IPS-NIHi11 (cell line): ENCODE results near the gene OR52A1.

Experiments used
- DNase-seq: peaks from one replicate; pipeline ENCODE4 v3.0.0; 2012; ENCODE audit warnings: mixed read lengths, low spot score

Gene OR52A1

GRCh38 chr11:5131584-5132335 is 22.8 kb downstream of the OR52A1 start:
- DNase-seq: no peak

- no peak for DNase-seq
Measured at GRCh38 chr11:5129457-5129877, 25.1 kb downstream of the OR52A1 start.

DNA sequence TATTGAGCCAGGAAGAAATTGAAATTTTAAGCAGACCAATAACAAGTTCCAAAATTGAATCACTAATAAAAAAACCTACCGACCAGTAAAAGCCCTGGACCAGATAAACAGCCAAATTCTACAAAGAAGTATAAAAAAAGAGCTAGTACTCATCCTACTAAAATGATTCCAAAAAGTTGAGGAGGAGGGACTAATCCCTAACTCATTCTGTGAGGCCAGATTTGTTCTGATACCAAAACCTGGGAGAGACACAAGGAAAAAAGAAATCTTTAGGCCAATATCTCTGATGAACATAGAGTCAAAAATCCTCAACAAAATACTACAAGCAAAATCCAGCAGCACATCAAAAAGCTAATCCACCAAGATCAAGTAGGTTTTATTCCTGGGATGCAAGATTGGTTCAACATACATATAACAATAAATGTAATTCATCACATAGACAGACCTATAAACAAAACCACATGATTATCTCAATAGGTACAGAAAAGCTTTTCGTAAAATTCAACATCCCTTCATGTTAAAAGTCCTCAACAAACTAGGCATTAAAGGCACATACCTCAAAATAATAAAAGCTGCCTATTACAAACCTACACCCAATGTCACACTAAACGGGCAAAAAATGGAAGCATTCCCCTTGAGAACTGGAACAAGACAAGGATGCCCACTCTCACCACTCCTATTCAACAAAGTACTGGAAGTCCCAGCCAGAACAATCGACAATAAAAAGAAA is 29.5 kb downstream of the OR52A1 start:
- DNase-seq: no peak

DNA sequence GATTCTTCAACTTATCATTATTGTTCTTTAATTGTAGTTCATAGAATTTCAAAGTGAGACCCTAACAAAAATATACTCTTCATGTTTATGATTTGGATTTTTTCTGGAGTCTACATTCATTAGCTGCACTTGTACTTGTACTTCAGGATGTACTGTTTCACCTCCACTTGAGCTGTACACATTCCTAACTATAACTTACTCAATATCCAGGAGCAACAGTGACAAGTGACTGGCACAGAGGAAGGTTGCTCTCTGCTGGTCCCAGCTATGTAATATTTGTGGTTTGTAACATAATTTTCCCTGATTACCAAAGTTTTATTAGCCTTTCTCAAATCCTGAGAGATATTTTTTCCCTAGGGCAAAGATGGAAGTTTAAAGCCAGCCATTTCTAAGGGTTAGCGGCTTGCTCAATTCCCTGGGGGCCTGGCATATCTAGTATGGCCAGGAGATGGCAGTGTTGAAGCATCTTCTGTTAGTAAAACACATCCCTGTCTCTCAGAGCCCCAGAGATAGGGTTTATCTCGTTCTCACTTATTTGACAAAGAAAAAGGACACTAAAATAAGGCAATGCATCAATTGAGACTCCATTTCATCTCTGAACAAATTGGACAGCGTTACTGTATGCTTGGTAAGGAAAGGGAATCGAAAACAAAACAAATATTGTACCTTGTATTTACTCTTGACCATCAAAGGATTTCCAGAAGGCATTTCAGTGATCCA is 30.6 kb downstream of the OR52A1 start:
- DNase-seq: peak; percentile 58

GRCh38 chr11:5118893-5119292 is 35.7 kb downstream of the OR52A1 start:
- DNase-seq: no peak

GRCh38 chr11:5117588-5117987 is 37.0 kb downstream of the OR52A1 start:
- DNase-seq: no peak

GRCh38 chr11:5115339-5115738 is 39.2 kb downstream of the OR52A1 start:
- DNase-seq: no peak

- no peak for DNase-seq
Measured at GRCh38 chr11:5107285-5107684, 47.3 kb downstream of the OR52A1 start.

DNA sequence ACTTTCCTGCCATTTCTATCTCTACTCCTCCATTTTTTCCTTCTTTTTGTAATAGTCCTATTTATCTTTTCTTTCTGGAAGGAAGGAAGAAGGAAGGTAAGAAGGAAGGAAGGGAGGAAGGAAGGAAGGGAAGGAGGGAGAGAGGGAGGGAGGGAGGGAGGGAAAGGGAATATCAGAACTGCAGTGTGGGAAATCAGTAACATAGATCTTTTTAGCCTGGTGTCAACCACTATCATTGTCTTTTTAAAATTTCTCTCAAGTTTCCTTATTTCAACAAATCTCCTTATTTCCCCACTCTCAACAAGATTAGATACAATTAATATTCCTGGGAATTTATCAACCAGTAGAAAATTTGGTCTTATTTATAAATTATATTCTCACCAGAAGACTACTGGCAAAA is 51.5 kb downstream of the OR52A1 start:
- DNase-seq: no peak

- no peak for DNase-seq
Measured at GRCh38 chr11:5102246-5102645, 52.3 kb downstream of the OR52A1 start.

DNA sequence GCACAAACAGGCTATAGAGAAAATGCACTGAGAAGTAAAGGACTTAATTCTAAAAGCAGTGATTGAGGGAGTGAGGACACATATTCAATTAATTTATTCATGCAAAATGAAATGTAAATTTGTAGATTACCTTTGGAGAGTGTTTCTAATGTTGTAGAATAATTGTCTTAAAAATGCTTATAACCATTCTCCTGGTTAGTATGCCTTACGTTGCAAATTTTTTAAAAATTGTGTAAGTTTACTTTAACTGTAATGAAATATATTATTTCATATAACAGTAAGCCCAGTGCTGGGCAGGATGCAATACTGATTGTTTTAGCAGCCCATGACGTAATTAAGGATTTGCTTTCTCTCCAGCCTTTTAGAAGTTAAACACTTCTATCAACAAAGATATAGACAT is 58.5 kb downstream of the OR52A1 start:
- no peak for DNase-seq
